ENCODE results near the gene BMPR1B. TPM values are rescaled to one million over a fixed set of nuclear protein-coding genes. Genes with fewer than 3 reads are reported as not detected.

BMPR1B gene
- total and polyA plus RNA-seq, 2 of the 4 experiments (the other 2 are of a cell fraction), result 0.24 to 0.90 TPM

GRCh38 chr4:94765648-94766047, 7.9 kb downstream of the BMPR1B start:
- Histone ChIP-seq H2BK120ac (ENCODE audit: low read depth, low read length) (no peak overlapping the region), H2BK15ac (ENCODE audit: low read depth, low read length) (no peak overlapping the region), H3K14ac (replicated peaks; ENCODE audit: low read depth, low read length) (no peak overlapping the region), H3K4me1 (ENCODE audit: control insufficient read depth, insufficient read depth, low read length) (no peaks in the 10 kb centered on the region), H3K4me2 (ENCODE audit: low read depth, low read length) (no peak overlapping the region), H3K27me3 (ENCODE audit: control insufficient read depth, insufficient read depth, low read length) (peaks cover 3% of the 10 kb centered on the region; the same call in 1 of the 2 replicates), H2AK9ac (replicated peaks; ENCODE audit: low read depth, low read length, poor library complexity) (no peak overlapping the region), H4K20me1 (ENCODE audit: insufficient read depth, low read length) (no peaks in the 10 kb centered on the region), H2BK5ac (ENCODE audit: low read depth, low read length, poor library complexity, severe bottlenecking) (no peak overlapping the region), H3K9ac (ENCODE audit: low read depth, low read length) (no peak overlapping the region), H4K8ac (ENCODE audit: low read depth in 2 of 2, low read length in 2 of 2) (no peak overlapping the region), H3K9me3 (ENCODE audit: control insufficient read depth, insufficient read depth, low read length) (no peaks in the 10 kb centered on the region), H2BK20ac (ENCODE audit: low read depth, low read length) (no peak overlapping the region), H3K4ac (ENCODE audit: low read depth, low read length) (no peak overlapping the region), H3K79me1 (ENCODE audit: low read depth in 1 of 2, low read length in 2 of 2) (no peaks in the 10 kb centered on the region), H3K4me3 (ENCODE audit: insufficient read depth, low read depth, low read length) (no peak overlapping the region), H3K27ac (ENCODE audit: insufficient read depth, low read length) (no peak overlapping the region), H4K5ac (ENCODE audit: low read depth, low read length) (no peak overlapping the region), H4K91ac (ENCODE audit: insufficient read depth, low read depth, low read length) (no peak overlapping the region), H2AFZ (replicated peaks; ENCODE audit: low read length, poor library complexity) (no peak overlapping the region), H3K56ac (ENCODE audit: extremely low read depth, insufficient read depth, low read length) (no peak overlapping the region), H2AK5ac (ENCODE audit: low read depth, low read length) (no peak overlapping the region), H3K18ac (ENCODE audit: low read depth, low read length) (no peak overlapping the region), H3K9me1 (ENCODE audit: insufficient read depth, low read length) (no peaks in the 10 kb centered on the region), H3K23ac (ENCODE audit: low read depth, low read length) (no peak overlapping the region), H3K36me3 (ENCODE audit: control insufficient read depth, insufficient read depth, low read length) (no peaks in the 10 kb centered on the region)
- dilution Hi-C loops (cut with HindIII; ENCODE audit: low sequenced_read_pairs, unreplicated experiment), result no loop called here
- in situ Hi-C loops (cut with MboI; ENCODE audit: low sequenced_read_pairs), result loop anchor here (25.0 kb wide), 1 partner anchor 347 kb away; no protein-coding TSS in a partner anchor
- intact Hi-C loops (cut with micrococcal nuclease), result no loop called here
- ChIA-PET CTCF (no interaction called here), POLR2A (ENCODE audit: unreplicated experiment) (no interaction called here)
- TF ChIP-seq MAFK (IDR thresholded peaks at IDR 0.05; ENCODE audit: low read depth, low read length) (no peak), MAZ (IDR thresholded peaks at IDR 0.05; ENCODE audit: borderline replicate concordance, low read depth, low read length) (no peak), RFX5 (IDR thresholded peaks at IDR 0.05; ENCODE audit: low read depth, low read length) (no peak), USF2 (IDR thresholded peaks at IDR 0.05; ENCODE audit: low read depth, low read length) (no peak), CEBPB (IDR thresholded peaks at IDR 0.05; ENCODE audit: low read depth, low read length) (no peak), ELK1 (IDR thresholded peaks at IDR 0.05; ENCODE audit: borderline replicate concordance, low read depth, low read length) (no peak)
- 100% methylated on average over 1 of the region's 4 CpGs; no CpG with 5 or more reads in 1 of the 2 experiments for WGBS, 2 experiments (ENCODE audit: extremely low coverage in 2 of 2, insufficient read length in 1 of 2)
- no TSS peak for BruUV-seq (replicated peaks)
- no peak for DNase-seq
- ATAC-seq (ENCODE audit: low read depth), result no peak

Measured in IMR-90 (cell line).